GM04503 (cell line): ENCODE results near the gene TUFM.
A peak's percentile ranks its signal among the peaks of the same experiment; 100 is the strongest.
"Not testable (repeated sequence)": the region's sequence is repeated elsewhere in the genome, so short reads cannot be mapped to it uniquely, and the experiment has no call there.

ENCODE experiments used
- DNase-seq: peaks from one replicate; pipeline ENCODE4 v3.0.0-alpha.2; 2012; ENCODE audit warnings: low read depth

The TUFM gene

DNA sequence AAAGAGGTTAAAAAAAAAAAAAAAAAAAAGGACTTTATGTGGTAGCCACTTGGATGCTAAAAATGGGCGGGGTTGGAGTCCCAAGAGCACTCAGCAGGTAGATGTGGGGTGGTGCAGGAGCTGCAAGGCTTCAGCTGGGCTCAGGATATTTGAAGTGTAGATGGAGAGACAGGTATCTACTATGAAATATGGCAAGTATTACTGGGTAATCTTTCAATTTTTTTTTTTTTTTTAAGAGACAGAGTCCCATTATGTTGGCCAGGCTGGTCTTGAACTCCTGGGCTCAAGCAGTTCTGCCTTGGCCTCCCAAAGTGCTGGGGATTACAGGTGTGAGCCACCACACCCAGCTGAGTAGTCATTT is 7.6 kb downstream of the TUFM start:
- no peak for DNase-seq

- no peak for DNase-seq
Observed at GRCh38 chr16:28837672-28838557, 8.2 kb downstream of the TUFM start.

GRCh38 chr16:28836761-28837064 is 9.4 kb downstream of the TUFM start:
- no peak for DNase-seq

DNA sequence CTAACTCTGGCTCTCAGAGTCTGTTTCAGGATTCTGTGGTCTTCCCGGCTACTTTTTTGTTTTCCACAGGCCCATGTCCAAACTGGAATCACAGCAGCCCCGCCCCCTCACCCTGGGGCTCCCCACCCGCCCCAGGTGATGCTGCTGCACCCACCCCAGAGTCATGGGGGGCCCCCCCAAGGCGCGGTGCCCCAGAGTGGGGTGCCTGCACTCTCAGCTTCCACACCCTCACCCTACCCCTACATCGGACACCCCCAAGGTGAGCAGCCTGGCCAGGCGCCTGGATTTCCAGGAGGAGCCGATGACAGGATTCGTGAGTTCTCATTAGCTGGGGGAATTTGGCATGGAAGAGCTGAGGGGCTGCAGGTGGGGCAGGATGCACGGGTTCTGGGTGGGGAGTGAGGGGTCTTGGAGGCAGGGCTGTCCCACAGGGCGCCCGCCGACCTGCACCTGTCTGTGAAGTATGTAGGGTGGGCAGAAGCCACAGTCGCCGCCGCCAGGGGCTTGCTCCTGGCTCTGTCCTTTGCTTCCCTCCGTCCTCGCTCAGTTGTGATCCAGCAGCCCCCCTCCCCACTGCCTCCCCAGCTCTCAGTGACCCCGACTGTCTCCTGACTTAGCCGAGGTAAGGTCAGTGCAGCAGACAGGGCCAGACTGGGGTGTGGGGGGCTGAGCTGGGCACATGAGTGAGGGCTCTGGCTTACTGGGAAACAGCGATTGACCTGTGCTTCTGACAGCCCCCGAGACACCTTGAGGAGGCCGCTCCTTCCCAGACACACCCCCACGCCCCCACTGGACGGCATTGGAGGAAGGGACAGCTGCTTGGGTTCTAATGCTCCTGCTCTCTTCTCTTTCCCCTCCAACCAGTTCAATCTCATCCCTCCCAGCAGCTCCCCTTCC is 10.0 kb downstream of the TUFM start:
- DNase-seq: no peak

DNA sequence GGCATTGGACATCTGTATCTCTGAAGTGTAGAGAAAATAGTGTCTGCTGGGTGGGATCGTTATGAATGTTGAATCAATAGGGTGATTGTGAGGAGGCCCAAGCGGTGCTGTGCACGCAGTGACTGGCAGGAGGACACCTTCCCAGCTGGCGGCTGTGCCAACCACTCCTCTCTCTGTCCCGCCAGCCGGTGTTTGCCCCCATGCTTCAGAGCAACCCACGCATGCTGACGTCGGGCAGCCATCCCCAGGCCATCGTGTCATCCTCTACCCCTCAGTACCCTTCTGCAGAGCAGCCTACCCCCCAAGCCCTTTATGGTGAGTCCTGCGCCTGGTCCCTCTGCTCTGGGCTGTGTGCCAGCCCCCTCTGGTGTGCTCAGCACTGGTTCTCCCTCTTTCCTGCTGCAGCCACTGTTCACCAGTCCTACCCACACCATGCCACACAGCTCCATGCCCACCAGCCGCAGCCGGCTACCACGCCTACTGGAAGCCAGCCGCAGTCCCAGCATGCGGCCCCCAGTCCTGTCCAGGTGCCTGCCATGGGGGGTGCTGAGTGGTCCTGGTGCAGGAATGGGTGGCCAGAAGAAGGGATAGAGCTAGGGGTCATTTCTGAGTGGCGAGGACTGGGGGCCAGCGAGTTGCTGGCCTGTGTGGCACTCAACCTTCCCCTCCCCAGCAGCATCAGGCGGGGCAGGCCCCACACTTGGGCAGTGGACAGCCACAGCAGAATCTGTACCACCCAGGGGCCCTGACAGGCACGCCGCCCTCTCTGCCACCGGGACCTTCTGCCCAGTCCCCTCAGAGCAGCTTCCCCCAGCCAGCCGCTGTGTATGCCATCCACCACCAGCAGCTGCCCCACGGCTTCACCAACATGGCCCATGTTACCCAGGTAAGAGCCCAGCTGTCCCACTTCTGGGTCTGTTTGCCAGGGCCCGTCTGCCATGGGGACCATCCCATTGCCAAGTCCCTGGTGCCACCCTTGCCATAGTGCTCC is 11.0 kb downstream of the TUFM start:
- DNase-seq: no peak

DNA sequence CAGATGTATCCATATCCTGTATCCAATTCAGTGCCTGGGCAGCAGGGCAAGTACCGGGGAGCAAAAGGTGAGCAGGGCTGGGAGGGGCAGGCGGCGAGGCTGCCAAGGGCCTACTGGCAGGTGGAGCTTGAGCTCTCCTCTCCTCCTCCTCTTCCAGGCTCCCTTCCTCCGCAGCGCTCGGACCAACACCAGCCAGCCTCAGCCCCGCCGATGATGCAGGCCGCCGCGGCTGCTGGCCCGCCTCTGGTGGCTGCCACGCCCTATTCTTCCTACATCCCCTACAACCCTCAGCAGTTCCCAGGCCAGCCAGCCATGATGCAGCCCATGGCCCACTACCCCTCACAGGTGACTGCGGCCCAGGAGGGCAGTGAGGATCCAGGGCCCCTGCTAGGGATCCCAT is 11.8 kb downstream of the TUFM start:
- DNase-seq: no peak

GRCh38 chr16:28830531-28830930 is 15.6 kb downstream of the TUFM start:
- DNase-seq: no peak

GRCh38 chr16:28829747-28830146 is 16.4 kb downstream of the TUFM start:
- DNase-seq: no peak

DNA sequence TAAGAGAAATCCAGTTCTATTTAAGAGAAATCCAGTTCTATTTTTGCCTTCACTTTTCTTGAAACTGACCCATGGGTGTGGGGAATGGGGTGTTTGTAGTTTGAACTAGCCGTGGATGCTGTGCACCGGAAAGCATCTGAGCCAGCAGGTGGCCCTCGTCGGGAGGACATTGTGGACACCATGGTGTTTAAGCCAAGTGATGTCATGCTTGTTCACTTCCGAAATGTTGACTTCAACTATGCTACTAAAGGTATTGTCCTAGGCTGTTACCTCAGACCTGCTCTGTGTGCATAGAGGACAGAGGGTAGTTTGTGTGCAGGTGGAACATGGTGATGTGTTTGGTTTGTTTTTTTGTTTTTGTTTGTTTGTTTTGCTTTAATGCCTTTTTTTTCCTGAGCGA is 20.0 kb downstream of the TUFM start:
- no peak for DNase-seq

- DNase-seq: no peak
Observed at GRCh38 chr16:28824717-28824973, 21.5 kb downstream of the TUFM start.

GRCh38 chr16:28823873-28824716 is 22.1 kb downstream of the TUFM start:
- DNase-seq: peak; percentile 85

GRCh38 chr16:28823291-28823872 is 22.8 kb downstream of the TUFM start:
- no peak for DNase-seq

DNA sequence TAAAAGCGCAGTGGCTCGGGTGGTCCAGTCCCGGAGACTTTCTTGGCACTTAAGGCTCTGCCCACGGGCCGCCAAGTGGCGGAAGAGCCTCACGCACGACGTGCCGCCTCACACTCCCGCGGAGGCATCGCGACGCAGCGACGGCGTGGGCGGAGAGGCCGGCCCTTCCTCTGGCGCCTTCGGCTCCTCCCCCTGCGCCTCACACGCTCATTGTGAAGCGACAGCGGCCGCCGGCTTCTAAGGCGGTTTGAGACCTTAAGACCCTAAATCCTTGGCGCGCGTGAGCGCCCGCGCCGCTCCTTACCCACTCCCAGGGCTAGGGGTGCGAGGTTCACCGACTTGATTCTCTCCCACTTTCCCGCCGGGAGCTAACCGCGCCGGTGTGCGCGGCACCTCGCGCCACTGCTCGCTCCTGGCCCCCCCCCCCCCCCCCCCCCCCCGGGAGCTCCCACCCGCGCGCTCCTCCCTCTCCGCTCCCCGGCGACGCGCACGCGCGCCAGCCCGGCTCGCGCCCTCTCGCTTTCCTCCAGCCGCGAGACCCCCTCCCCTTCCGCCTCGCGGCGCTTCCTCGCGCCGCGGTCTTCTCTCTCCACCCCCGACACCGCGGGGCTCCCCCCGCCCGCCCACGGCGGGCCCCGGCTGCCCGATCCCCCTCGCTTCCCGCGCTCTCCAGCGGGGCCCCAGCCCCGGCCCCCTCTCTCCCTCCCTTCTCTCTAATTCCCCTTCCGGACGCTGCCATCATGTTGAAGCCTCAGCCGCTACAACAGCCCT is 23.4 kb downstream of the TUFM start, which contains the start of gene ATXN2L:
Gene ATXN2L (plus strand): TSS at position 480 of the 771 bp plus-strand sequence. CDS start 261 bp downstream, at position 741.
- peak; percentile 72 for DNase-seq

DNA sequence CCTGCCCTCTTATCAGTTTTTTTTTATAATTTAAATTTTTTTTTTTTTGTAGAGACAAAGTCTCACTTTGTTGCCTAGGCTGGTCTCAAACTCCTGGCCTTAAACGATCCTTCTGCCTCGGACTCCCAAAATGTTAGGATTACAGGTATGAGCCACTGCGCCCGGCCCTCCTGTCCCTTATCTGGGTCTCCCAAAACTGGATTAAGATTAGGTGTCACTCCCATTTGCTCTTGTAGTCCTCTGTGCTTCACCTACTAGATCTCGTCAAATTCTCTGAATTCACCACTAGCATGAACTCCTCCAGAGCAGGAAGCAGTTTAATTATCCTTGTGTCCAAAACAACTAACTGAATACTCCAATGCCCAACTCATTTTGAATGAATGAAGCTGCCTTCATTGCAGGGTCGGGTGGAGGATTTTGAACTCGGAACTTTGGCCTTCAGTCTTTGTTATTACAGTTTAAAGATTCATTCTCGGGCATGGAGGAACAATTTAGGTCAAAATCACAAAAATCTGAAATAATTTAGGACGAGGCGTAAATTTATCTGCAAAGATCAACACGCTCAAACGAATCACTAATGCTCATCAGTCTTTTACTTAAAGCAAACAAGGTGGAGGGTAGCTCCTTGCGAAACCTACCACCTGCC is 24.2 kb downstream of the TUFM start:
- DNase-seq: no peak

DNA sequence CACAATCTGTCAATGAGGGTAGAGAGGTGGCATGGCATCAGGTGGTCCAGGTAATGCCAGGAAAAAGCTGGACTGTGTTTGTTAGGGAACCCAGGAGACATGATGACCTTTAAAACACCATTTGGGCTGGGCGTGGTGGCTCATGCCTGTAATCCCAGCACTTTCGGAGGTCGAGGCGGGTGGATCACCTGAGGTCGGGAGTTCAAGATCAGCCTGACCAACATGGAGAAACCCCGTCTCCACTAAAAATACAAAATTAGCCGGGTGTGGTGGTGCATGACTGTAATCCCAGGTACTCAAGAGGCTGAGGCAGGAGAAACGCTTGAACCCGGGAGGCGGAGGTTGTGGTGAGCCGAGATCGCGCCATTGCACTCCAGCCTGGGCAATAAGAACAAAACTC is 25.6 kb downstream of the TUFM start:
- not testable (repeated sequence) for DNase-seq

GRCh38 chr16:28820016-28820415 is 26.1 kb downstream of the TUFM start:
- DNase-seq: no peak

- not testable (repeated sequence) for DNase-seq
Observed at GRCh38 chr16:28807445-28808120, 38.6 kb downstream of the TUFM start.

GRCh38 chr16:28802235-28803019 is 43.7 kb downstream of the TUFM start:
- peak; percentile 52 for DNase-seq
